ENCODE results near the gene PTPN12.
A peak's percentile ranks its signal among the peaks of the same experiment; 100 is the strongest.
"Not testable (repeated sequence)": the region's sequence is repeated elsewhere in the genome, so short reads cannot be mapped to it uniquely, and the experiment has no call there.

Gene PTPN12

GRCh38 chr7:77537136-77537777 lies at the start of gene PTPN12:
Gene PTPN12, plus strand, starts transcription at chr7:77537295. Its CDS starts 252 bp downstream, at chr7:77537547.
- peak in 31 of 56 donors; percentile 4 to 94 (median 79) for DNase-seq

- no peak for DNase-seq
Measured at GRCh38 chr7:77488986-77489385, 48.1 kb upstream of the PTPN12 start.

GRCh38 chr7:77497079-77497478 lies 40.0 kb upstream of the PTPN12 start:
- DNase-seq, result no peak

- DNase-seq, result no peak
Measured at GRCh38 chr7:77498659-77499379, 38.3 kb upstream of the PTPN12 start.

DNA sequence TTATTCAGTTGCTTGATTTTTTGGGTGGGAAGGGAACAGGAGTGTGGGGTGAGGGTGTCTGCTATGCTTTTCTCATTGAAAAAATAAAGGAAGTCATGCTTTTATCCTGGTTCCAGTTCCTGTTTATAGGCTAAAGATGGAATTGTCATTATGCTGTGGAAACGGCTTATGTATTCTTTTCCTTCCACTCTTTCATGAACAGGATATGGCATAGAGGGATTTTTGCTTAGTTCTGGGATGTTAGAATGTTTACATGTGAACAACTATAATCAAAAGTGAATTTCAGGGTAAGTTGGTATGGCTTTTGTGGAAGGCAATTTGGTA lies 35.9 kb upstream of the PTPN12 start:
- DNase-seq, result no peak

- no peak for DNase-seq
Measured at GRCh38 chr7:77504951-77505350, 32.1 kb upstream of the PTPN12 start.

GRCh38 chr7:77506899-77507298 lies 30.2 kb upstream of the PTPN12 start:
- no peak for DNase-seq

DNA sequence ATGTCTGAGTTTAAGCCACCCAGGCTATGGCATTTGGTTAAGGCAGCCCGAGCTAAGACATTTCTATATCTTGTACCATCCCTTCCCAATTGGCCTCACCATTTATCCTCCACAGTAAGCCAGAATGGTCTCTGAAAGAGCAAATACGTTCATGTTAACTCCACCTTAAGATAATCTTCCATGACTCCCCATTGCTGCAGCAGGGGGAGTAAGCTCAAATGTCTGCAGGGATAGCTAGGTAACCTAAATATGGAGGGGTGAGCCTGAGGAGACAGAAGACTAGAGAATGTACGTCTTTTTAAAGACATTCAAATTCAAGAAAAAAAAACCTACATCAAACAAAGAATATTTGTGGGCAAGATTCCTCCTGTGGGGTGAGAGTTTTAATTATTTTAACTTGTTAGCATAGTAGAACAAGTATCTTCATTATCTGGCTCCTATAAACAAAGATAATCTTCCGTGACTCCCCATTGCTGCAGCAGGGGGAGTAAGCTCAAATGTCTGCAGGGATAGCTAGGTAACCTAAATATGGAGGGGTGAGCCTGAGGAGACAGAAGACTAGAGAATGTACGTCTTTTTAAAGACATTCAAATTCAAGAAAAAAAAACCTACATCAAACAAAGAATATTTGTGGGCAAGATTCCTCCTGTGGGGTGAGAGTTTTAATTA lies 24.0 kb upstream of the PTPN12 start:
- DNase-seq, result not testable (repeated sequence)

- DNase-seq, result no peak
Measured at GRCh38 chr7:77516085-77516484, 21.0 kb upstream of the PTPN12 start.

GRCh38 chr7:77520261-77520660 lies 16.8 kb upstream of the PTPN12 start:
- no peak for DNase-seq

- DNase-seq, result not testable (repeated sequence)
Measured at GRCh38 chr7:77521537-77521936, 15.6 kb upstream of the PTPN12 start.

- no peak for DNase-seq
Measured at GRCh38 chr7:77524731-77525130, 12.4 kb upstream of the PTPN12 start.

- no peak for DNase-seq
Measured at GRCh38 chr7:77525231-77525630, 11.9 kb upstream of the PTPN12 start.

DNA sequence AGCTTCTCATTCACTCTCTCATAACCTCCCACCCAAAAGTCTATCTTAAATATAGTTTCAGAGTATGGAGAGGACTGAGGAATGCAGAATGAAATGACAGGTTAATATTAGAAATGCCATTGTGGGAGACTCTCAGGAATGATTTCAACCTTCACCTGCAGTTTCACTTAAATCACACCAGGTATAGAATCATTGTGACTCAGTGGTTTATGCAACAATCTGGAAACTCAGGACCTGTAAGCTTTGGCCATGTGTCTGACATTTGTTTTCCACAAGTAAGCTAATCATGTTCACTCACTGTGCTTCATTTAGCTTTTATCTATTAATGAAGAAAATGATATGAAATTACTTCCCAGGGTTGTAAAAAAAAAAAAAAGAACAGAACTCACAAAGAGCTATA lies 8.7 kb upstream of the PTPN12 start:
- DNase-seq, result no peak

GRCh38 chr7:77529279-77529678 lies 7.8 kb upstream of the PTPN12 start:
- no peak for DNase-seq

- DNase-seq, result no peak
Measured at GRCh38 chr7:77531038-77531437, 6.1 kb upstream of the PTPN12 start.

GRCh38 chr7:77532247-77532646 lies 4.8 kb upstream of the PTPN12 start:
- DNase-seq, result no peak

- DNase-seq, result not testable (repeated sequence)
Measured at GRCh38 chr7:77532732-77533131, 4.4 kb upstream of the PTPN12 start.

- DNase-seq, result not testable (repeated sequence)
Measured at GRCh38 chr7:77534046-77534445, 3.0 kb upstream of the PTPN12 start.

DNA sequence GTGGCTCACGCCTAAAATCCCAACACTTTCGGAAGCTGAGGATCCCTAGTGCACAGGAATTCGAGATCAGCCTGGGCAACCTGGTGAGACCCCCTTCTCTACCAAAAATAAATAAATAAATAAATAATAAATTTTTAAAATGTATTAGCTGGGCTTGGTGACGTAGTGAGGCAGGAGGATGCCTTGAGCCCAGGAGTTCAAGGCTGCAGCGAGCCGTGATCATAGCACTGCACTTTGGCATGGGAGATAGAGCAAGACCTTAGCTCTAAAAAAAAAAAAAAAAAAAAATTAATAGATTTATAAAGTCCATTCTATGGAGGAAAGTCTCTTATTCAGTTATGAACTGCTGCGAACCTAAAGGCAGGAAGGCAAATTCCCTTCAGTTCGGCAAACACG lies 1.1 kb upstream of the PTPN12 start:
- DNase-seq, result no peak

GRCh38 chr7:77536413-77537135 lies 521 bp upstream of the PTPN12 start:
- peak; percentile 62 to 99 (median 96) for DNase-seq

- peak in 35 of 56 donors; percentile 8 to 62 (median 44) for DNase-seq
Measured at GRCh38 chr7:77537778-77538280, 734 bp downstream of the PTPN12 start.

Data from nucleus accumbens (tissue), 56 donors.